Measurements from ENCODE around the gene RNU6-1.

RNU6-1 gene

DNA sequence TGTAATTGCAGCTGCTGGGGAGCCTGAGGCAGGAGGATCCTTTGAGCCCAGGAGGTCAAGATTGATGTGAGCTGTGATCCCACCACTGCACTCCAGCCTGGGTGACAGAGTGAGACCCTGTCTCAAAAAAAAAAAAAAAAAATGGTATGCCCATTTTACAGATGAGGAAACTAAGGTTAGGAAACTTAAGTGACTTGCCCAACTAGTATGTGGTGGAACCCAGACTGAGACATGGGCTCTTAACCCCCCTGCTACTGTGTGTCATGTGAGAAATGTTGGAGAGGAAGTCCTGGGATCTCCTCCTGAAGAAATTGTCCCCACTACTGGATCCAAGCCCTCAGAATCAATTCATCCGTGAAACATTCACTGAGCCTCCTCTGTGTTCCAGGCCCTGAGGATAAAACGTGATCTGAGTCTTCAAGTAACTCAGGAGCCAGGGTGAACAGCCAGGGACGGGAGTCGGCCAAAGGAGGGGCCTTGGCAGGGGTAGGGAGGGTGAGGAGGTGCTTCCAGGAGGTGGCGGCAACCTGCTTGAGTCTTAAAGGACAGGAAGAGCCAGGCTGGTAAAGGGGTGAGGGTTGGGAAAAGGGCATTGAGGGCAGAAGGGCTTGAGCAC is 19.6 kb upstream of the RNU6-1 start:
- DNase-seq, result peak in 18 of 58 donors; percentile 16 to 53 (median 28)

DNA sequence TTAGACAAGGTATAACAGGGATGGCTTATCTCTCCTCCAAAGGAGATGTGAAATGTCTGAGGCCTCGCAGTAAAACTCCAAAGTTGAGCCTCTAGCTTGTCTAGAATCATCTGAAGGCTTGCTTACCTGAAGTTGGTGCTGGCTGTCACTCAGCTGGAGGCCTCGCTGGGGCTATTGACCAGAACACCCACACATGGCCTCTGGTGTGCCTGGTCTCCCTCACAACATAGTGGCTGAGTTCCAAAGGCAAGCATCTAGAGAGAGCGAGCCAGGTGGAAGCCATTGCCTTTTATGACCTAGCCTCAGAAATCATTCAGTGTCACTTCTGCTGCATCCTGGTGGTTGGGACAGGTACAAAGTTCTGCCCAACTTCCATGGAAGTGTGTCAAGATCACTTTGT is 17.4 kb upstream of the RNU6-1 start:
- no peak for DNase-seq

DNA sequence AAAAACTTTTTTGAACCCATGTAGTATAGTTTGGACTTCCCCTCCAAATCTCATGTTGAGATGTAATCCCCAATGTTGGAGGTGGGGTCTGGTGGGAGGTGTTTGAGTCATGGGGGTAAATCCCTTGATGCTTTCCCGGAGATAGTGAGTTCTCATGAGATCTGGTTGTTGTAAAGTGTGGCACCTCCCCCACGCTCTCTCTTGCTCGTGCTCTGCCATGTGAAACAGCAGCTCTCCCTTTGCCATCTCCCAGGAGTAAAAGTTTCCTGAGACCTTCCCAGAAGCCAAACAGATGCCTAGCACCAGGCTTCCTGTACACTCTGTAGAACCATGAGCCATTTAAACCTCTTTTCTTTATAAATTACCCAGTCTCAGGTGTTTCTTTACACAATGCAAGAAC is 16.0 kb upstream of the RNU6-1 start:
- no peak for DNase-seq

DNA sequence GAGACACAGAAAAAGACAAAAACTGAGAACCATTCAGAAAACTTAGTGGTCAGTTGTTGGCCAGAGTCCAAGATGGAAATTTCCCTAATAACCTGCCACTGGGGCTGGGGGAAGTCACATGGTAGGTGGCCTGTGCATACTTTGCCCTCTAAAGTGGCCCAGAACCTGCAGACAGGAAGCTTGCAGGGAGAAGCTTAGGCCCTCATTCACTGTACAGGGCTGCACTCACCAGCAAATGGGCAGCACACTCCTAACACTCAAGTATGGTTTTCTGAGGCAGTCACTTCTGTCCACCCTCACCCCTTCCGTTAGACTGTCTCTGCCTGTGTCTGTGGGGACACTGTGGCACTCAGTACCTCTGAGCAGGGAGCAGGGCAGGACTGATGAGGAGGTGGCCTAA is 14.5 kb upstream of the RNU6-1 start:
- no peak for DNase-seq

DNA sequence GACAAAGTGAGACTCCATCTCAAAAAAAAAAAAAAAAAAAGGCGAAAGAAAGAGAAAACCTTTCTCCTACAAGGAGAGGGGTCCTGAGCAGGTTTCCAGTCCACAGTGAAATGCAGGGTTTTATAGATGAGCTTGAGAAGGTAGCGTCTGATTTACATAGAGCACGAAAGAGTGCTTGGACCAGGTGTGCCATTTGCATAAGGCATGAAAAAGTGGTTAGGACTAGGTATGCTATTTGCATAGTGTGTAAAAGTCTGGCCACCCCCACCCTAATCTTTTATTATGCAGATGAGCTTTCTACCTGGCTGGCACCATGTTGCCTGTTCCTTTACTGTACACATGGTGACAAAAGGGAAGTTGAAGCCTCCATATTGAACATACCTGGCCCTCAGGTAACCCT is 13.6 kb upstream of the RNU6-1 start:
- DNase-seq, result no peak

DNA sequence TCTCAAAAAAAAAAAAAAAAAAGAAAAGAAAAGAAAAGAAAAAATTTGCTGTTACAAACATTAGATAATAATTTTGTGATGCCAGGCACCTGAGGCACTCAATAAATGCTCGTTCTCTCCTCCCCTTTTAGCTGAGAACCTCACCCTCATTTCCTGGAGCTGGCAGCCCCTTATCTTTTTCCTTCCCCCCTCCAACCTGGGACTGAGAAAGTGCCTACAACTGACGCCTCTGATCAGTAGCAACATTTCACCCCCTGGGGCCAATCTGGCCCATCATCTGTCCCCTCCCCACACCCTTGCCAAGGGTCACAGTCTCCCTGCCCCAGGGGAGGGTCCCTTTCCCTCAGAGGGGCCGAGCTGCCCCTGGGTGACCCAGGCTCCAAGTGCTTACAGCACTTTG is 12.6 kb upstream of the RNU6-1 start:
- no peak for DNase-seq

DNA sequence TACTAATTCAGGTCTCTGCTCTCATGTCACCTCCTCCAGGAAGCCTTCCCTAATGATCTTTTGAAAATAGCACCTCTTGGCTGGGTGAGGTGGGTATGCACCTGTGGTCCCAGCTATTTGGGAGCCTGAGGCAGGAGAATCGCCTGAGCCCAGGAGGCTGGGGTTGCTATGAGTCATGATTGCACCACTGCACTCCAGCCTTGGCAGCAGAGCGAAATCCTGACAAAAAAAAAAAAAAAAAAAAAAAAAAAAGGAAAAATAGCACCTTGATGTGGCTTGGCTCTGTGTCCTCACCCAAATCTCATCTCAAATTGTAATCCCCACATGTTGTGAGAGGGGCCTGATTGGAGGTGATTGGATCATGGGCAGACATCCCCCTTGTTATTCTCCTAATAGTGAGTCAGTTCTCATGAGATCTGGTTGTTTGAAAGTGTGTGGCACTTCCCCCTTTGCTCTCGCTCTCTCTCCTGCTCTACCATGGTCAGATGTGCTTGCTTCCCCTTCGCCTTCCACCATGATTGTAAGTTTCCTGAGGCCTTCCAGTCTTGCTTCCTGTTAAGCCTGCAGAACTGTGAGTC is 11.2 kb upstream of the RNU6-1 start:
- no peak for DNase-seq

DNA sequence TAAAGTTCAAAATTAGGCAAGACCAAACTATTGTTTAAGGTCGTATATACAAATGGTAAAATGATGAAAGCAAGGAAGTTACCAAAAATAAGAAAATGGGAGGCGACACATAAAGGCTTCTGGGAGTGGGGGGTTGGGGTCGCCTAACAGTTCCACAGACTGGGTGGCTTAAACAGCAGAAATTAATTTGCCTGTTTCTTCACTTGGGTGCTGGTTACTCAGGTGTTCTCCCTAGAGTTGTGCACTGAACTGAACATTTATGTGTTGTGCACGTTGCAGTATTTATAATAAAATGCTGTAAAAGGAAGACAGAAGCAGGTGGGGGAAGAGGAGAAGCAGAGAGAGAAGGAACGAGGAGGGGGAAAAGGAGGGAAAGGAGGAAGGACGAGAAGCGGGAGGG is 10.5 kb upstream of the RNU6-1 start:
- no peak for DNase-seq

DNA sequence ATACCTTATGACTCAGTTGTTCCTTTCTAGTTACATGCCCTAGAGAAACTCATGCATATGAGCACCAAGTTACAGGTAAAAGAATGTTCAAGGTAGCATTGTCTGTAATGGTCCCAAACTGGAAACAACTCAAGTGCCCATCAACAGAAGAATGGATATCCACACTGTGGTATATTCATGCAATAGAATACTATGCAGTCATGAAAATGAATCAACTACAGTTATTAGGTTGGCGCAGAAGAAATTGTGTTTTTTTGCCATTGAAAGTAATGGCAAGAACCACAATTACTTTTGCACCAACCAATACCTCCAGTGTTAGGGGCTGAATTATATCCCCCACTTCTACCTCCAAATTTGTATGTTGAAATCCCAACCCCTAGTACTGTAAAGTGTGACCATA is 9.7 kb upstream of the RNU6-1 start:
- DNase-seq, result no peak

DNA sequence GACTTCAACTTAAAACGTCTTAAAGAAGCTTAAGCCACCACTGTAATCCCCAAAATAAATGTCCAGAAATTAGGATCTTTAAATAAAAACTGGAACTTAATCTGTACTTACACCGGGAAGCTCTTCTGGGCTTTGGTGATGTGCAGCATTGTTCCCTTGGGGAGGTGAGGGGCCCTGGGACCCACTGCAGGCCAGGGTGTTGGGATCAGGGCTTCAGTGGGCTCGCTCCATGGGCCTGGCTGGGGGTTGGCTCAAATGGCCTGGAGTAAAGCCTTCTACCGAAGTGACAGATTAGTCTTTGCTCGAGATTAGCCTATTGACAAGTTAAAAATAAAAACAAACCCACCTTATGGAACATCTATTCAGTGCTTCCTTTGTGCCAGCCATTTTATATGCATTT is 6.1 kb upstream of the RNU6-1 start:
- DNase-seq, result no peak

DNA sequence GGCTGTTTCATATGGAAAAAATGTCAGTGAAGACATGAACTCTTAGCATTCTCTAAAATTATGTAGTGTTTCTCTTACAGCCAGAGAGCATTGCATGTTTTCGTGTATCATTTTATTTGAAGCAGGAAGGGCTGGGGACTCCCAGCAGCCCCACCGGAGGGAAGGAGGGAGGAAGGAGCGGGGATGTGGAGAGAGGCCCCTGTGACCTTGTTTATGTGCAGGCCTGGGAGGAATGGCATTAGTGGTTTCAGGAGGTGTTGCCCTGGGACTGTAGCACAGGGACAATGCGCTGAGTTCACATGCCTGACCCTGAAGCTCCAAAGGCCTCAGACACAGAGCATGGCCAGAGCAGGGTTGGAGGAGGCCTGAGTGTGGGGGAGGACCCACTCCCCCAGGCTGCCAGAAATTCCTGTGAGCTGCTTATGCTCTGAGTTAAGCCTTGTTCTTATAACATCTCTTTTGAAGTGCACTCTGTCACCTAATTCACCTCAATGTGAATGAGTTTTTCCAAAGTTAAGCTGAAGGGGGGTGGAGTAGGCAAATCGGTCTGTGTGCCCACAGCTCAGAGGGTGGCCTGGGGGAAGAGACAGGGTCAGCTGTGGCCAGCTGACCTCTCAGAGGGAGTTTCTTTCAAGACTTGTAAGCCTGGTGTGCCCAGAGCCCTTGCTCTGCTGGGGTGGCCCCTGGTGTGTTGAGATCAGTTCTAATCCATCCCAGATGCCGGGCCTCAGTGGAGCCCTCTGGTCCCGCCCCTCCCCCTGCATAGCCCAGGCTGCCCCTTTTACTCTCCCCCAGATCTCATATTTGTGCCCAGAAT is 3.9 kb upstream of the RNU6-1 start:
- no peak for DNase-seq

DNA sequence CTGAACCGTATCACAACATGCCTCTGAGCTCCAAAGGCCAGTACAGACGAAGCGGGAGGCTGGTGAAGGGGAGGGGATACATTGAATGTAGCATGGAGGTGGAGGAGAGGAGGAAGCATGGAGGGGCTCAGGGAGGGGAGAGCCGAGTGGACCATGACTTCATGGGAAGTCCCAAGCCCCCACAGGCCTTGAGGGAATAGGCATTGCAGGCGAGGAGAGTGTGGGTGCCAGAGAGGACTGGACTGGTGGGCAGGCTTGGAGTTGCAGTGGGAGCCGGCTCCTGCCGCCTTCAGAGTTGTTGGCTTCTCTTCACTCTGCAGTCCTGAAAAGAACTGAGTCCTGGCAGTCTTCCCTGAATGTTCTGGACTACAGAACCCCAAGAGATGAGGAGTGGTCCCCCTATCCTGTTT is 3.3 kb upstream of the RNU6-1 start:
- DNase-seq, result no peak

DNA sequence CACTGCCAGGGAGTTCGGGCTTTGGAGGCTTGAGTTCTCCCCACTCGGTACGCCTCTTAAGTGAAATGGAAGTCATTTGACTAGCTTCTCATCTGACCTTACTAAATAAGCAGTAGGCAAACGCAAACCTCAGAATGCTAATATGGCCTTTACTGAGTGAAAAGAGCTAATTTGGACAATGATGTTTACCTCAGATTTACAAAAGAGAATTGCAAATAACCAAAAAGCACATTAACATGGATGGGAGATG is 1.6 kb upstream of the RNU6-1 start:
- DNase-seq, result no peak

DNA sequence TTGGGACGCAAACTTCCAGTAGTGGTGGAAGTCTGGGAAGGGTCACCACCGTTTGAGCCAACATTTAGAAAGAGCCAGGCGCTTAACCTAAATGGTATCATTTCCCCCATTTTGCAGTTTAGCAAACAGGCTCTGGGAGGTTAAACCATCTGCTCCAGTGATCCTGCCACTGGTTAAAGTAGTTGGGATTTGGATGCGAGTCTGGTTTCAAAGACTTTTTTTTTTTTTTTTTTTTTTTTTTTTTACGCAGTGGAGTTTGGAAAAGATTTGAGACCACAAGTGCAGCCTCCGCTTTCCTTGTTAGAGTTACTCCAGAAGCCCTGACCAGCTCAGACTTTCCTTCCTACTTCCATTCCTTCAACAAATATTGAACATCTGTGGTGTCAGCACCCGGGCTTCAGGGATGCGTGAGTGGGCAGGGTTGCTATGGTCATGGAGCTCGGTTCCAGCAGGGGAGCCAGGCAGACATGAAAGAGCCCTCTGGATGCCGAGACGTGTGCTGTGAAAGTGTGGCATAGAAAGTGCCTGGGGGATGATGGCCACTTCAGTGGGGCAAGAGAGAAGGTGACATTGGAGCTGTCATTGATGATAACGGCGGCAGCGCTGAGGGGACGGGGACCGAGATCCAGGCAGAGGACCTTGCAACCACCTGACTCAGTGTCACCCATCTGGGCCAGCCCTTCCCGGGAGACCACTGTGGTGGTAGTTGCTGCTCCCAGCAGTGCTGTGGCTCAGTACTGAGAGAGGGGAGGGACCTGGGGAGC is 1.1 kb upstream of the RNU6-1 start:
- DNase-seq, result peak in 25 of 58 donors; percentile 3 to 56 (median 28)

DNA sequence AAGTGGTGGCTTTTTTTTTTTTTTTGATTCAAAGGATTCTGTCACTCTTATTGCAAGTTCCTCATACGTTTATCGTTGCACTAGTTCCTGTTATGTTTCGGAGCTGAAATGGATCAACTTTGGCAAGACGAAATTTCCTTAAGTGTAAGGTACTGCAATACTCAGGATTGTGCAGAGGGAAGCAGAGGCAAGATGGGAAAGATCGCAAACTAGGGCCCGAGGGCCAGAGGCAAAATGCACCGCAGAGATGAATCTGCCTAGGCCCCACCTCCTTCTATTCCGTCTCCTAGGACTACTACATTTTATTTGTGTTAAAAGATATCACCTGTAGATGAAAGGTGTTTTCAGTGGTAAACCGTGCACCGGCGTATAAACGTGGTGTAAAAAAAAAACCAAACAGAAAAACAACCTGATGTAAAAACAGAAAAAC is 331 bp downstream of the RNU6-1 start:
- DNase-seq, result peak in 23 of 58 donors; percentile 2 to 65 (median 27)

DNA sequence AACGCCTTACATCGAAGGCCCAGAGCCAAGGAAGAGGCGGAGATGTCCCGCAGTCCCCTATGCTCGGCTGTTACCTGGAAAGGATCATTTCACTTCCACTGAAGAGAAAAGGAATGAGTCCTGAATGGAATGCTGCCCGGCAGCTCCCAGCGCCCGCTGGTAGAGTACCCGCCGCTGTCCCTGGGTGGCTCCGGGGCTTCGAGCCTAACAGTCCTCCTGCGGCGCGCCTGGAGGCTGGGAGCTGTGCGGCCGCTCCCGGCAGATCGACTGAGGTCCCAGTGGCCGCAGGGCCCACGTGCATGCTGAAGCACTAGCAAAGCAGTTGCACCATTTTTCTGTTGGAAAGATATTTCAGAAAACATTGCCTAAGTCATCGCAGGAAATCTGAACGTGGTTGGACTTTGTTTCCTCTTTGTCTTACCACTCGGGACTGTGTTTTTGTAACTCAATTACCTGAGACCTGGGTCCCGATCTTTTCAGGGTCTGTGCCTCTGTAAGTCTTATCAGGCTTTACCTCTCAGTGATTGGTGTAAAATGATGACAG is 984 bp downstream of the RNU6-1 start:
- peak in 42 of 58 donors; percentile 14 to 71 (median 34) for DNase-seq

DNA sequence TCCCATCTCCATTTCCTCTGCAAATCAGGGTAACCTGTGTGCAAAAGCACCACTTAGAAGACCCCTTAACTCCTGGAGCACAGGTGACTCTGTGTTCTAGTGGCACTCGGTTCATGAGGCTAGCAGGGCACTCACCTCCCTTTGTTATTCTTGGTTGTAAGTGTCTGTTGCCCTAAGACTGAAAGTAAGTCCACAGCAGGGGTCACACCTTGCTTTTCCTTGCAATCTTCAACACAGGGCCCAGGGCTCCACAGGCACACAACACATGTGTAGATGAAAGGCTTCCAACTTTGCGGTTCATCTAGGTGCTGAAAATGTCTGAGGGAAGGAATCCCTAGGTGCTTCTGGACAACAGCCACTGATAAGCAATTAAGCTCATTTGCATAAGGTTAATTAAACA is 2.9 kb downstream of the RNU6-1 start:
- no peak for DNase-seq

DNA sequence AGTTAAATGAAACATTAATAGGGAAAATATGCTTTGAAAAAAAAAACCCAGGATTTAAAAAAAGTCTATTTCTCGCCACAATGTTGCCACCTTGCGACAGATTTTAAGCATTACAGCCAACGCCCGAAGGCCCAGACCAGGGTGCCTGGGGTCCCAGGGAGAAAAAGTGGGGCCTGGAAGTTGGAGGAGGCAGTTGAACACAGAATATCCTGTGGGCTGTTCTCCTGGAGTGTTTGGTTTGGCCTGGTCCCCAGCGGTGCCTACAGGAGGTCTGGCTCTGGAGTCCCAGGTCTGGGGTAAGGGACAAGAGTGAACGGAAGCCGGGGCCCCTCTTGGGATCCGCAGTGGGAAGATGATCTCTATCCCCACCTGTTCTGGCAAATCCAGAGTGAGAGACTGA is 3.4 kb downstream of the RNU6-1 start:
- DNase-seq, result peak in 14 of 58 donors; percentile 3 to 32 (median 16)

DNA sequence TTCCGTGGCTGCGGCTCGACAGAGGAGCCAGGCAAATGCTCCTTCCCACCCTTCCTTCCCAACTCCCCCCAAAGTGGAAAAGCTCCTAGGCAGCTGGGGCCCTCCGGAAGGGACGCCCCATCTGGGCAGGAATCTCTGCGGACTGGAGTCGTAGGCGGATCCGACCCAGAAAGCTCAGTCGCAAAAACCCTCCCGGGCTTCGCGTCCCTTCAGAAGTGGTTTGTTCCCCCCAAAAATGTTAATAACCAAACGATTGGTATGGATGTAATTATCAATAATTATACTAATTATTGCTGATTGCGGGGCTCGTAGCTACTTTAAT is 3.8 kb downstream of the RNU6-1 start:
- DNase-seq, result no peak

DNA sequence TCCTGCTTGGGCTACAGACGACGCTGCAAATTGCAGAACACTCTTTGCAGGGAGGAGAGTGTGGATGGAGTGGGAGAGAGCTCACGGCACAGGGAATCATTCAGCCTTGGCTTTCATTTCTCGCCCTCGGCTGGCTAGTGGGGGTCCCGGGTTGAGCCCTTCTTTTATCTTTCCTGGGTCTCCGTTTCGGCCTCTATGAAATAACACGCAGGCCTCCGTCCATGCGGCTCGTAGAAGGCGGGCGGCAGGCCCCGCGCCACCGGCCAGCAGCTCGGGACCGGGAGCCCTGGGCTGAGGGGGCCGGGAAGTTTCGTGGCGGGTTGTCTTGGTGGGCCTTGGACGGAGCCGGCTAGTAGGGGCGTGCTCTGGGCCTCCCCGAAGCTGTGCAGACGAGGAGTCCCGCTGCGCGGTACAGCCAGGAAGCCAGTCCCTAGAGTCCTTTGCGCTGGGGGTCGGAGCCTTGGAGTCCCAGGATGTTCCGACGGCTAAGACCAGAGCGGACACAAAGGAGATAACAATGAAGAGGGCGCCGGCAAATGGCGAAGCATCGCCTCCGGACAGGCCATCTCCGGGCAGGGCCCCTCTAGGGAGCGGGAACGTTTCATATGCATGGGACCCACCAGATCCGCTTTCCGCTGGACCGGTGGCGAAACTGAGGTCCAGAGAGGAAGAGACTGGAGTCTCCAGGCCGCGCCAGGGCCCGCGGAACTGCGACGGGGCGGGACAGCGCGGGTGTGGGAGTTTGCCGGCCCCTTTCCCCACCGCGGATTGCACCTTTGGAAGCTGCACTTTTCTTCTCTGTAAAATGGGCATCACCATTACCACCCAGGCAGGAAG is 4.3 kb downstream of the RNU6-1 start:
- DNase-seq, result no peak
